ENCODE results near the gene PCDHGA6. TPM values are rescaled to one million over a fixed set of nuclear protein-coding genes. Genes with fewer than 3 reads are reported as not detected.

The PCDHGA6 gene
- total RNA-seq, 2 donors from 2014 or later, result 0.55 to 3.8 TPM

- H3K9me3 Mint-ChIP-seq, result peaks cover 76% of the 10 kb centered on the region
- Histone ChIP-seq H3K27ac (ENCODE audit: low read depth, low read length) (no peak overlapping the region), H3K4me1 (ENCODE audit: control insufficient read depth, insufficient read depth, low read length) (no peaks in the 10 kb centered on the region), H3K27me3 (ENCODE audit: control insufficient read depth, insufficient read depth, low read length, poor library complexity, severe bottlenecking) (no peaks in the 10 kb centered on the region), H3K9ac (ENCODE audit: extremely low read depth, low read length, poor library complexity, severe bottlenecking) (no peak overlapping the region), H3K9me3 (ENCODE audit: control insufficient read depth, low read length) (peaks cover 65% of the 10 kb centered on the region), H3K4me3 (ENCODE audit: low read length) (peak overlapping the region; percentile 35), H3K36me3 (ENCODE audit: control insufficient read depth, insufficient read depth, low read length) (no peaks in the 10 kb centered on the region)
- DNase-seq, result no peak
- peaks cover 11% of the 10 kb centered on the region for H3K27me3 Mint-ChIP-seq (ENCODE audit: insufficient read depth)
- WGBS, 2 experiments (ENCODE audit: insufficient coverage in 1 of 2, insufficient read length in 1 of 2), result 92 to 95% methylated on average over 5 to 10 of the region's 10 CpGs
- peaks cover 51% of the 10 kb centered on the region for H3K36me3 Mint-ChIP-seq (ENCODE audit: low read depth)
- H3K4me3 Mint-ChIP-seq, result peak overlapping the region; percentile 77
- H3K4me1 Mint-ChIP-seq, result no peaks in the 10 kb centered on the region
- no peak overlapping the region for H3K27ac Mint-ChIP-seq
- TF ChIP-seq, protein P1, sequence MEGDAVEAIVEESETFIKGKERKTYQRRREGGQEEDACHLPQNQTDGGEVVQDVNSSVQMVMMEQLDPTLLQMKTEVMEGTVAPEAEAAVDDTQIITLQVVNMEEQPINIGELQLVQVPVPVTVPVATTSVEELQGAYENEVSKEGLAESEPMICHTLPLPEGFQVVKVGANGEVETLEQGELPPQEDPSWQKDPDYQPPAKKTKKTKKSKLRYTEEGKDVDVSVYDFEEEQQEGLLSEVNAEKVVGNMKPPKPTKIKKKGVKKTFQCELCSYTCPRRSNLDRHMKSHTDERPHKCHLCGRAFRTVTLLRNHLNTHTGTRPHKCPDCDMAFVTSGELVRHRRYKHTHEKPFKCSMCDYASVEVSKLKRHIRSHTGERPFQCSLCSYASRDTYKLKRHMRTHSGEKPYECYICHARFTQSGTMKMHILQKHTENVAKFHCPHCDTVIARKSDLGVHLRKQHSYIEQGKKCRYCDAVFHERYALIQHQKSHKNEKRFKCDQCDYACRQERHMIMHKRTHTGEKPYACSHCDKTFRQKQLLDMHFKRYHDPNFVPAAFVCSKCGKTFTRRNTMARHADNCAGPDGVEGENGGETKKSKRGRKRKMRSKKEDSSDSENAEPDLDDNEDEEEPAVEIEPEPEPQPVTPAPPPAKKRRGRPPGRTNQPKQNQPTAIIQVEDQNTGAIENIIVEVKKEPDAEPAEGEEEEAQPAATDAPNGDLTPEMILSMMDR (conservative IDR thresholded peaks at IDR 0.05), result no peak
Observed at GRCh38 chr5:141388661-141389060, 15.0 kb downstream of the PCDHGA6 start.

- no peak overlapping the region for H3K4me3 Mint-ChIP-seq
- peaks cover 11% of the 10 kb centered on the region for H3K27me3 Mint-ChIP-seq (ENCODE audit: insufficient read depth)
- H3K27ac Mint-ChIP-seq, result no peak overlapping the region
- no peaks in the 10 kb centered on the region for H3K36me3 ChIP-seq (ENCODE audit: control insufficient read depth, insufficient read depth, low read length)
- H3K9ac ChIP-seq (ENCODE audit: extremely low read depth, low read length, poor library complexity, severe bottlenecking), result no peak overlapping the region
- H3K36me3 Mint-ChIP-seq (ENCODE audit: low read depth), result peaks cover 53% of the 10 kb centered on the region
- H3K4me1 ChIP-seq (ENCODE audit: control insufficient read depth, insufficient read depth, low read length), result no peaks in the 10 kb centered on the region
- DNase-seq, result no peak
- peaks cover 76% of the 10 kb centered on the region for H3K9me3 Mint-ChIP-seq
- TF ChIP-seq, protein P1 (conservative IDR thresholded peaks at IDR 0.05), result no peak
- no peaks in the 10 kb centered on the region for H3K4me1 Mint-ChIP-seq
- H3K27me3 ChIP-seq (ENCODE audit: control insufficient read depth, insufficient read depth, low read length, poor library complexity, severe bottlenecking), result no peaks in the 10 kb centered on the region
- no peak overlapping the region for H3K27ac ChIP-seq (ENCODE audit: low read depth, low read length)
- H3K4me3 ChIP-seq (ENCODE audit: low read length), result no peak overlapping the region
- 94 to 96% methylated on average over 74 to 77 of the region's 77 CpGs for WGBS, 2 experiments (ENCODE audit: insufficient coverage in 1 of 2, insufficient read length in 1 of 2)
- peaks cover 64% of the 10 kb centered on the region for H3K9me3 ChIP-seq (ENCODE audit: control insufficient read depth, low read length)
Observed at GRCh38 chr5:141389153-141390042, 15.7 kb downstream of the PCDHGA6 start.

DNA sequence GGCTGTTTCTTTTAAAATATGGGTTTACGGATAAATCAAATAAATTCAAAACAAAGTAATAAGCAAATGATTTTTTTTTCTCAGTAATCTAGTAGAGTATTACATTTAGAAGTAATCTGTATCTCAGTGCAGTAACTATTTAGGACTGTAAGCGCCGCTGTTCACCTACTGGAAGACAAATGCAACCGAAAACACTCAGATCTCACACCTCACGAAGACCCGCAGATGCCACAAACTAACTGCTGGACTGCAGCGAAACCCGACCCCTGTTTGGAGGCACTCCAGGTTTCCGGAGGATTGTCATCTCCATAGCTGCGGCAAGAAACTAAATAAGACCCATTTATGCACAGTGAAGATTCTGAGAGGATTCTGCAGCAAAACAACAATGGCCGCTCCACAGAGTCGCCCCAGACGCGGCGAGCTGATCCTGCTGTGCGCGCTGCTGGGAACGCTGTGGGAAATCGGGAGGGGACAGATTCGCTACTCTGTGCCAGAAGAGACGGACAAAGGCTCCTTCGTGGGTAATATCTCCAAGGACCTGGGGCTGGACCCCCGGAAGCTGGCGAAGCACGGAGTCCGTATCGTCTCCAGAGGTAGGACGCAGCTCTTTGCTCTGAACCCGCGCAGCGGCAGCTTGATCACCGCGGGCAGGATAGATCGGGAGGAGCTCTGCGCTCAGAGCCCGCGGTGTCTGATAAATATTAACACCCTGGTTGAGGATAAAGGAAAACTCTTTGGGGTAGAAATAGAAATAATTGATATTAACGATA is 18.9 kb downstream of the PCDHGA6 start, which contains the start of gene PCDHGA8:
Gene PCDHGA8 (plus strand): TSS at position 205 of the 770 bp plus-strand sequence. CDS start 181 bp downstream, at position 386.
- TF ChIP-seq, protein P1 (conservative IDR thresholded peaks at IDR 0.05), result no peak
- no peaks in the 10 kb centered on the region for H3K4me1 Mint-ChIP-seq
- H3K4me3 Mint-ChIP-seq, result no peak within 1 kb of the TSS
- WGBS, 2 experiments (ENCODE audit: insufficient coverage in 1 of 2, insufficient read length in 1 of 2), result 95 to 98% methylated on average over 28 to 38 of the region's 38 CpGs
- H3K9me3 Mint-ChIP-seq, result peaks cover 89% of the 10 kb centered on the region
- H3K27me3 ChIP-seq (ENCODE audit: control insufficient read depth, insufficient read depth, low read length, poor library complexity, severe bottlenecking), result no peaks in the 10 kb centered on the region
- H3K4me1 ChIP-seq (ENCODE audit: control insufficient read depth, insufficient read depth, low read length), result no peaks in the 10 kb centered on the region
- H3K27me3 Mint-ChIP-seq (ENCODE audit: insufficient read depth), result peaks cover 11% of the 10 kb centered on the region
- no peak within 1 kb of the TSS for H3K9ac ChIP-seq (ENCODE audit: extremely low read depth, low read length, poor library complexity, severe bottlenecking)
- H3K27ac ChIP-seq (ENCODE audit: low read depth, low read length), result no peak within 1 kb of the TSS
- peak within 1 kb of the TSS; percentile 20 for H3K4me3 ChIP-seq (ENCODE audit: low read length)
- H3K27ac Mint-ChIP-seq, result no peak within 1 kb of the TSS
- peaks cover 68% of the 10 kb centered on the region for H3K9me3 ChIP-seq (ENCODE audit: control insufficient read depth, low read length)
- DNase-seq, result no peak
- peaks cover 65% of the 10 kb centered on the region for H3K36me3 Mint-ChIP-seq (ENCODE audit: low read depth)
- H3K36me3 ChIP-seq (ENCODE audit: control insufficient read depth, insufficient read depth, low read length), result no peaks in the 10 kb centered on the region
